Measurements from ENCODE around the gene PSMA3.
"Not testable (repeated sequence)": the region's sequence is repeated elsewhere in the genome, so short reads cannot be mapped to it uniquely, and the experiment has no call there.

The PSMA3 gene

DNA sequence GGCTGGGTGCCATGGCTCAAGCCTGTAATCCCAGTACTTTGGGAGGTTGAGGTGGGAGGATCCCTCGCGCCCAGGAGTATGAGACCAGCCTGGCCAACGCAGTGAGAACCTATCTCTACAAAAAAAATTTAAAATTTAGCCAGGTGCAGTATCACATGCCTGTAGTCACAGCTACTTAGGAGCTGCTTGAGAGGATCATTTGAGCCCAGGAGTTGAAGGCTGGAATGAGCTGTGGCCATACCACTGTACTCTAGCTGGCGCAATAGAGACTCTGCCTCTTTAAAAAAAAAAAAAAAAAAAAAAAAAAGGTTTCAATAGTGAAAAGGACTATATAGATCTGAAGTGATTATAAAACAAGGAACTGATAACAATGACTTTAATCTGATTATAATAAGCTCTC, 13.5 kb downstream of the PSMA3 start:
- Histone ChIP-seq H3F3A (ENCODE audit: insufficient read depth, low read length) (no peaks in the 10 kb centered on the region), H3K9me2 (replicated peaks; ENCODE audit: insufficient read depth, low read length) (no peaks in the 10 kb centered on the region)

GRCh38 chr14:58262005-58262404, 17.4 kb downstream of the PSMA3 start:
- H3K27ac ChIP-seq (ENCODE audit: low read length); H3K4me3 ChIP-seq (ENCODE audit: low read length); H3K9me3 ChIP-seq (replicated peaks; ENCODE audit: insufficient read depth, low read length); H3K9ac ChIP-seq (ENCODE audit: low read length); H3K9me2 ChIP-seq (replicated peaks; ENCODE audit: insufficient read depth, low read length); H3K27me3 ChIP-seq (replicated peaks; ENCODE audit: insufficient read depth, low read length); H3F3A ChIP-seq (ENCODE audit: insufficient read depth, low read length); DNase-seq; H3K4me1 ChIP-seq (ENCODE audit: low read length); H4K20me1 ChIP-seq (ENCODE audit: insufficient read depth, low read length); H3K4me2 ChIP-seq (ENCODE audit: low read depth, low read length); H3K36me3 ChIP-seq (replicated peaks; ENCODE audit: insufficient read depth, low read length); H2AFZ ChIP-seq (ENCODE audit: low read length): not testable (repeated sequence)
- peaks cover 26% of the 10 kb centered on the region for H3K79me2 ChIP-seq (ENCODE audit: low read length)

More for the DNA sequence above, 13.5 kb downstream of the PSMA3 start:
- H3K4me3 ChIP-seq (ENCODE audit: low read length), result no peak overlapping the region
- no peaks in the 10 kb centered on the region for H3K4me1 ChIP-seq (ENCODE audit: low read length)
- no peak overlapping the region for H3K9ac ChIP-seq (ENCODE audit: low read length)
- no peaks in the 10 kb centered on the region for H3K9me3 ChIP-seq (replicated peaks; ENCODE audit: insufficient read depth, low read length)
- H2AFZ ChIP-seq (ENCODE audit: low read length), result no peak overlapping the region
- H4K20me1 ChIP-seq (ENCODE audit: insufficient read depth, low read length), result no peaks in the 10 kb centered on the region
- TF ChIP-seq EZH2phosphoT487 (IDR thresholded peaks at IDR 0.05; ENCODE audit: low read length) (no peak), EZH2 (optimal IDR thresholded peaks at IDR 0.05; ENCODE audit: low read depth, low read length) (no peak), CTCF (IDR thresholded peaks at IDR 0.05; ENCODE audit: low read length) (no peak)
- DNase-seq, result no peak
- H3K36me3 ChIP-seq (replicated peaks; ENCODE audit: insufficient read depth, low read length), result 0 out of 2 replicates have a peak, but pooled peaks cover 4% of the 10 kb centered on the region
- no peaks in the 10 kb centered on the region for H3K27me3 ChIP-seq (replicated peaks; ENCODE audit: insufficient read depth, low read length)
- peaks cover 17% of the 10 kb centered on the region for H3K79me2 ChIP-seq (ENCODE audit: low read length)
- no peak overlapping the region for H3K4me2 ChIP-seq (ENCODE audit: low read depth, low read length)
- H3K27ac ChIP-seq (ENCODE audit: low read length), result no peak overlapping the region

- H3K4me3 ChIP-seq (ENCODE audit: low read length), result no peak overlapping the region
- H4K20me1 ChIP-seq (ENCODE audit: insufficient read depth, low read length), result no peaks in the 10 kb centered on the region
- no peaks in the 10 kb centered on the region for H3K27me3 ChIP-seq (replicated peaks; ENCODE audit: insufficient read depth, low read length)
- H3K79me2 ChIP-seq (ENCODE audit: low read length), result peaks cover 22% of the 10 kb centered on the region
- H3K4me1 ChIP-seq (ENCODE audit: low read length), result no peaks in the 10 kb centered on the region
- H3K27ac ChIP-seq (ENCODE audit: low read length), result no peak overlapping the region
- H3F3A ChIP-seq (ENCODE audit: insufficient read depth, low read length), result no peaks in the 10 kb centered on the region
- no peak overlapping the region for H2AFZ ChIP-seq (ENCODE audit: low read length)
- H3K9me3 ChIP-seq (replicated peaks; ENCODE audit: insufficient read depth, low read length), result no peaks in the 10 kb centered on the region
- H3K36me3 ChIP-seq (replicated peaks; ENCODE audit: insufficient read depth, low read length), result no peaks in the 10 kb centered on the region; the same call in 1 of the 2 replicates
- no peak overlapping the region for H3K9ac ChIP-seq (ENCODE audit: low read length)
- no peaks in the 10 kb centered on the region for H3K9me2 ChIP-seq (replicated peaks; ENCODE audit: insufficient read depth, low read length)
- no peak for DNase-seq
- H3K4me2 ChIP-seq (ENCODE audit: low read depth, low read length), result no peak overlapping the region
- TF ChIP-seq EZH2phosphoT487 (IDR thresholded peaks at IDR 0.05; ENCODE audit: low read length) (no peak), EZH2 (optimal IDR thresholded peaks at IDR 0.05; ENCODE audit: low read depth, low read length) (no peak), CTCF (IDR thresholded peaks at IDR 0.05; ENCODE audit: low read length) (no peak)
These were observed 20.8 kb downstream of the PSMA3 start for GRCh38 chr14:58265401-58265800.

GRCh38 chr14:58270628-58271027, 26.0 kb downstream of the PSMA3 start:
- Histone ChIP-seq H4K20me1 (ENCODE audit: insufficient read depth, low read length) (no peaks in the 10 kb centered on the region), H3K9ac (ENCODE audit: low read length) (no peak overlapping the region), H2AFZ (ENCODE audit: low read length) (no peak overlapping the region), H3K9me3 (replicated peaks; ENCODE audit: insufficient read depth, low read length) (no peaks in the 10 kb centered on the region), H3K9me2 (replicated peaks; ENCODE audit: insufficient read depth, low read length) (no peaks in the 10 kb centered on the region), H3K4me2 (ENCODE audit: low read depth, low read length) (no peak overlapping the region), H3F3A (ENCODE audit: insufficient read depth, low read length) (no peaks in the 10 kb centered on the region), H3K27ac (ENCODE audit: low read length) (no peak overlapping the region), H3K4me1 (ENCODE audit: low read length) (no peaks in the 10 kb centered on the region), H3K27me3 (replicated peaks; ENCODE audit: insufficient read depth, low read length) (no peaks in the 10 kb centered on the region), H3K79me2 (ENCODE audit: low read length) (peaks cover 36% of the 10 kb centered on the region), H3K36me3 (replicated peaks; ENCODE audit: insufficient read depth, low read length) (no peaks in the 10 kb centered on the region; the same call in 1 of the 2 replicates), H3K4me3 (ENCODE audit: low read length) (no peak overlapping the region)
- TF ChIP-seq CTCF (IDR thresholded peaks at IDR 0.05; ENCODE audit: low read length) (no peak), EZH2phosphoT487 (IDR thresholded peaks at IDR 0.05; ENCODE audit: low read length) (no peak), EZH2 (optimal IDR thresholded peaks at IDR 0.05; ENCODE audit: low read depth, low read length) (no peak)
- no peak for DNase-seq
